HepG2 (cell line): Measurements from ENCODE around the gene C21orf58. TPM values are rescaled to one million over a fixed set of nuclear protein-coding genes. Genes with fewer than 3 reads are reported as not detected.

ENCODE experiments used
- CHD4 ChIP-seq: fragments of 200-600 bp; sonication (generic); IDR thresholded peaks from 2 replicates; pipeline ENCODE4 v1.7.0; 2017; ENCODE audit warnings: mild to moderate bottlenecking, low read length, borderline replicate concordance
- HNF1A ChIP-seq, 2 experiments: sonication (generic) in 1 of 2; formaldehyde crosslinking in 1 of 2; IDR thresholded peaks; 2 replicates each; pipeline versions ENCODE4 v1.4.0 to v1.6.1; 2016 to 2020; ENCODE audit warnings: borderline replicate concordance in 1 of 2, low read depth in 1 of 2, mild to moderate bottlenecking in 1 of 2, missing genetic modification reagents in 1 of 2
- KIAA2018 ChIP-seq: sonication (generic); formaldehyde crosslinking; IDR thresholded peaks from 2 replicates; pipeline ENCODE4 v1.5.0; 2020; ENCODE audit warnings: mild to moderate bottlenecking, missing genetic modification reagents, borderline replicate concordance
- MAX ChIP-seq: IDR thresholded peaks from 2 replicates; pipeline ENCODE4 v1.6.1; 2012; ENCODE audit warnings: inconsistent platforms
- NRL ChIP-seq: sonication (generic); formaldehyde crosslinking; IDR thresholded peaks from 2 replicates; pipeline ENCODE4 v1.5.0; 2020; ENCODE audit warnings: missing genetic modification reagents, mild to moderate bottlenecking, moderate library complexity, borderline replicate concordance
- SP2 ChIP-seq: sonication (generic); formaldehyde crosslinking; IDR thresholded peaks from 2 replicates; pipeline ENCODE4 v1.5.1; 2020; ENCODE audit warnings: mild to moderate bottlenecking, missing genetic modification reagents
- SYNCRIP ChIP-seq: fragments of 200-400 bp; formaldehyde crosslinking; IDR thresholded peaks from 2 replicates; pipeline ENCODE4 v1.6.1; 2018; ENCODE audit warnings: mild to moderate bottlenecking, low read depth, low read length; ENCODE audit not compliant: insufficient read depth
- ZNF296 ChIP-seq: sonication (generic); formaldehyde crosslinking; conservative IDR thresholded peaks from 2 replicates; pipeline ENCODE4 v1.5.0; 2020; ENCODE audit warnings: mild to moderate bottlenecking, missing genetic modification reagents
- ZNF530 ChIP-seq: sonication (generic); formaldehyde crosslinking; IDR thresholded peaks from 2 replicates; pipeline ENCODE4 v1.5.0; 2020; ENCODE audit warnings: low read depth, mild to moderate bottlenecking, missing genetic modification reagents
- ZSCAN30 ChIP-seq: sonication (generic); formaldehyde crosslinking; IDR thresholded peaks from 2 replicates; pipeline ENCODE4 v1.5.0; 2020; ENCODE audit warnings: mild to moderate bottlenecking, missing genetic modification reagents
- polyA plus RNA-seq, 8 experiments: library from polyadenylated mRNA; depleted of rRNA in 3 of 8; stranded (reverse) in 7 of 8; unstranded in 1 of 8; fragments of >200 nt; fragmentation: Illumina TruSeq in 4 of 8; extraction: Trizol in 4 of 8; gene quantifications; 2 replicates each; pipeline versions ENCODE4 v1.2.1 to v1.2.3, GENCODE V29; 2011 to 2016; ENCODE audit warnings: low read depth in 4 of 8, missing spikeins in 1 of 8, mixed read lengths in 1 of 8; ENCODE audit not compliant: insufficient read depth in 1 of 8
- total RNA-seq, 5 experiments: library from RNA; depleted of rRNA; stranded (reverse); fragments of >200 nt; fragmentation: Illumina TruSeq; extraction: Trizol; gene quantifications; 2 replicates each; pipeline ENCODE4 v1.2.3, GENCODE V29; 2016; ENCODE audit warnings: low read depth in 1 of 5

The C21orf58 gene
- total and polyA plus RNA-seq, 2 of the 13 experiments (the other 11 are each of a cell fraction or from before 2014, with no cell fraction given) = 3.5 to 6.8 TPM

GRCh38 chr21:46295996-46296752 lies 27.5 kb downstream of the C21orf58 start (continued):
- TF ChIP-seq HNF1A (IDR thresholded peaks at IDR 0.05; ENCODE audit: low read depth) (no peak), HNF1A (CRISPR knock-in tag; IDR thresholded peaks at IDR 0.05; ENCODE audit: borderline replicate concordance) (no peak), NRL (no peak; the same call in 1 of the 2 replicates), CHD4 (no peak), SP2 (CRISPR knock-in tag) (0 out of 2 replicates have a peak, but pooled peaks have one; percentile 42), ZNF530 (CRISPR knock-in tag) (no peak), SYNCRIP (no peak), ZSCAN30 (no peak), KIAA2018 (CRISPR knock-in tag) (no peak), MAX (peak; percentile 90), ZNF296 (CRISPR knock-in tag) (no peak)
